NCI-H510A (cell line): ENCODE data around the gene THRSP.
A peak's percentile ranks its signal among the peaks of the same experiment; 100 is the strongest.
"Not testable (repeated sequence)": the region's sequence is repeated elsewhere in the genome, so short reads cannot be mapped to it uniquely, and the experiment has no call there.

ENCODE experiments used
- DNase-seq: peaks from one replicate; lab custom pipeline; 2025; lab: John Stamatoyannopoulos, UW

Gene THRSP

GRCh38 chr11:78039391-78039918 lies 24.2 kb upstream of the THRSP start:
- no peak for DNase-seq

- DNase-seq = peak; percentile 18
Observed at GRCh38 chr11:78039919-78040671, 23.6 kb upstream of the THRSP start.

- no peak for DNase-seq
Observed at GRCh38 chr11:78040691-78041379, 22.8 kb upstream of the THRSP start.

GRCh38 chr11:78041380-78041719 lies 22.3 kb upstream of the THRSP start:
- not testable (repeated sequence) for DNase-seq

DNA sequence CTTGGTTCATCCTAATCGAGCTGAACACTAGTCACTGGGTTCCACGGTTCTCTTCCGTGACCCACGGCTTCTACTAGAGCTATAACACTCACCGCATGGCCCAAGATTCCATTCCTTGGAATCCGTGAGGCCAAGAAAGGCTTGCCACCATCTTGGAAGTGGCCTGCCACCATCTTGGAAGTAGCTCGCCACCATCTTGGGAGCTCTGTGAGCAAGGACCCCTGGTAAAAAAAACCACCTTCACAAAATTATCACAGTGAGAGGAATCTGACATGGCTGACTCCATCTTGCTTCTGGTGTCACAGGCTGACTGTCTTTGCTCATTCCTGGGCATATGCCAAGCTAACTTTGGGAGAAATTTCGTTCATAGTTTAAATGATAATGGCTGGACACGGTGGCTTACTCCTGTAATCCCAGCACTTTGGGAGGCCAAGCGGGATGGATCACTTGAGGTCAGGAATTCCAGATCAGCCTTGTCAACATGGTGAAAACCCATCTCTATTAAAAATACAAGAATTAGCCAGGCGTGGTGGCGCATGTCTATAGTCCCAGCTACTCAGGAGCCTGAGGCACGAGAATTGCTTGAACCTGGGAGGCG lies 21.7 kb upstream of the THRSP start:
- no peak for DNase-seq

- no peak for DNase-seq
Observed at GRCh38 chr11:78044706-78045105, 19.0 kb upstream of the THRSP start.

DNA sequence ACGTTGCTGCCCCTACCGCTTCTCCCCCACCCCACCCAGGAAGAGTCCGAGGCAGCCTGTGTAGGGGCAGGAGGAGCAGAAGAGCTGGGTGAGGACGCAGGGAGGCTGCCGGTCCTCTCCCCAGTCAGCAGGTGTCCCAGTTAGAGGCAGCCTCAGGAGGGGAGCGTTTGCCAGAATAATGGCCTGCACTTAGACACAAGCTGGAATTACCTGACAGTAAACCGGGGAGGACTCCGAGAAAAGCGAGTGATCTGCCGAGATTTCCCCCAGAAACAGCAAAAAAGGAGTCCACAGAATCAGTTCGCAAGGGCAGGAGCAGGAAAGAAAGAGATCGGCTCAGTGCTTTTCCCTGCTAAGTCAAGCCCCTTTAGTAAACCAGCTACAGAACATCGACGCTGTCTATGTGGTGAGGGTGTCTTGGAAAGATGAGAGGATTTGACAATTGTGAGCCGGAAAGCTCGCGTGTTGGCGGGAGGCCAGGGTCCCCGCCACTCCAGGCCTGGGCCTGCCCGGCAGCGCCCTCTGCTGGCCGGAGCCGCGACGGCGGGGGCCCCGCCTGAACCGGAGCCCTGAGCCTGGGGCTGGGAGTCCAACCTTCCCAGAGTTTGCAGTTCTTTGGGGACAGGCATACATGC lies 17.7 kb upstream of the THRSP start:
- DNase-seq = peak; percentile 21

DNA sequence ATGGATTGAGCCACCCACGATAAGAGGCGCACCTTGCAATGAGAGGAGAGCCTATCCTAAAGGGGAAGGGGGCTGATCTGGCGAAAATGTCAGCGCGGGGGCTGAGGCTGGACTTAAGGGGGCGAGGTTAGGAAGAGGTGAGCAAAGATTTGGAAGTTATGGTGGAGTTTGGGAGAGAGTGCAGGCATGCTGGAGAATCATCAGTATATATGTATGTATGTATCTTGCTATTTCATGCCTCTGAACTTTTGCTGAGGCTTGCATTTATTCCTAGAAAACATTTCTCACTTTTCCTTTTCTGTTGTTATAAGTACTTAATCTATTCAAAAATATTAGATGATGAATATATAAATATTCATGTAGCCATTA lies 17.2 kb upstream of the THRSP start:
- no peak for DNase-seq

DNA sequence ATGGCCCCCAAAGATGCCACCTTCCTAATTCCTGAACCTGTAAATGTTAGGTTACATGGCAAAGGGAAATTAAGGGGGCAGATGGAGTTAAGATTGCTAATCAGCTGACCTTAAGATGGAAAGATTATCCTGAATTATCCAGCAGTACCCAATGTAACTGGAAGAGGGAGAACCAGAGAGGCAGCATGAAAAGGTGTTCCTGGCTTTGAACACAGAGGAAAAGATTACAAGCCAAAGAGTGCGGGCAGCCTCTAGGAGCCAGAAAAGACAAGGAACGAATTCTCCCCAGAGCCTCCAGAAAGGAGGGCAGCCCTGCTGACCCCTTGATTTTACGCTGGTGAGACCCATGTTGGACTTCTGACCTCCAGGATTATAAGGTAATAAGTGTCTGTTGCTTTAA lies 15.1 kb upstream of the THRSP start:
- DNase-seq = no peak

DNA sequence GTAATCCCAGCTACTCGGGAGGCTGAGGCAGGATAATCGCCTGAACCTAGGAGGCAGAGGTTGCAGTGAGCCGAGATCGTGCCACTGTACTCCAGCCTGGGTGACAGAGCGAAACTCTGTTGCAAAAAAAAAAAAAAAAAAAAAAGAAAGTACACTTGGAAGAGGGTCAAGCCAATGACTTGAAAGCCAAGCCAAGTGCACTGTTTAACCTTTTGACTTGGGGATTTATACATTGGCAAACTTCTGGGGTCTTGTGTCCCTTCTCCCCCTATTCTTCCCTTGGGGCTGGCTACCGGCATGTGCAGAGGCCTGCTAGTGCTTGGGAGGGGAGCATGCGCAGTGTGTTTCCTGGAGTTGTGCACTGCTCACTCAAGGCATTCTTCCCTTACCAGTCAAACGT lies 14.3 kb upstream of the THRSP start:
- no peak for DNase-seq

DNA sequence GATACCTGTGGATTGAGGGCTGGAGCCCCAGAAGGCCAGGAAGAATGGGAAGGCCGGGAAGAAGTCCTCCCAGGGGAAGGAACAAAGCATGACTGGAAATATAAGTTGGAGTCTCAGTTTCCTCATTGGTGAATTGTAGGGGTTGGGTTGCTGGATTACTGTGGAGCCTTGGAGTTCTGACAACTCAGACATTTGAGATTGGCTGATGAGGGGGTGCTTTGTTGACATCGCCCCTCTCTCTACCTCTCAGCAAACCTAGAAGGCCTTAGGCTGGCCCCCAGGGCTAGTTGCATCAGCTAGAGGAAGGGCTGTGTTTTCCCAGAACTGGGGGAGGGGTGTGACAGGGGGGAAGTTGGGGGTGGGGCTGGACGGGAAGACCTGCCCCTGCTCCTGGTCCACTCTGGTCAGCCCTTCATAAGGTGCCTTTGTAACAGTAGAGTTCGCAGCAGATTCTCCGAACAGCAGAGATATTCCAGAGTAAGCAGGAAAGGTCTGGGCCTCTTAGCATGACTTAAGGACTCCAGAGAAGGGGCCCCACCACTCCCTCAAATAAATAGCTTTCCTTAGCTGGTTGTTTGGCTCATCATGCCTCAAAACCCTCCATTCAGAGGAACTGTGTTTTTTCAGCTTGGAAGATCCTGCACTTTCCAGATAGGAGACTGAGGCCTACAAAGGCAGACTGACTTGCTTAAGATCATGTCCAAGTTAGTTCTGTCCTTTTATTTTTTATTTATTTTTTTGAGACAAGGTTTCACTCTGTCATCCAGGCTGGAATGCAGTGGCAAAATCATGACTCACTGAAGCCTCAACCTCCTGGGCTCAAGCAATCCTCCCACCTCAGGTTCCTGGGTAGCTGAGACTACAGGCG lies 12.5 kb upstream of the THRSP start:
- DNase-seq = no peak

DNA sequence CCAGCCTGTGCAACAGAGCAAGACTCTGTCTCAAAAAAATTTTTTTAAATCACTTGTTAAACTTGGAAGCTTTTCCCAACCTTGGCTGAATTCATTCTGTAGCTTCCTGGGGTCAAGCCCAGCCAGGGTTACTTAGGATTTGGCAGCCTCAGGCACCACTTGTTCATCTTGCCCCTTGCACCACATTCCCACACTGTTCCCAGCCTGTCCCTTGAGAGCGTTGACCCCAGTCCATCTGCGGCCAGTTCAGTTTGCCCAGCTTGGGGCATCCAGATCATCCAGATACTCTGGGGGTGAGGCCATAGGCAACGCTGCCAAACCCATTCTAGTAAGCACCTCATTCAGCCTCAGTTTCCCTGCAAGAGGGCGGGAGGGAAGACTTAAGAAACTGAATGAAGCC lies 8.7 kb upstream of the THRSP start:
- no peak for DNase-seq

GRCh38 chr11:78056093-78056492 lies 7.6 kb upstream of the THRSP start:
- DNase-seq = no peak

DNA sequence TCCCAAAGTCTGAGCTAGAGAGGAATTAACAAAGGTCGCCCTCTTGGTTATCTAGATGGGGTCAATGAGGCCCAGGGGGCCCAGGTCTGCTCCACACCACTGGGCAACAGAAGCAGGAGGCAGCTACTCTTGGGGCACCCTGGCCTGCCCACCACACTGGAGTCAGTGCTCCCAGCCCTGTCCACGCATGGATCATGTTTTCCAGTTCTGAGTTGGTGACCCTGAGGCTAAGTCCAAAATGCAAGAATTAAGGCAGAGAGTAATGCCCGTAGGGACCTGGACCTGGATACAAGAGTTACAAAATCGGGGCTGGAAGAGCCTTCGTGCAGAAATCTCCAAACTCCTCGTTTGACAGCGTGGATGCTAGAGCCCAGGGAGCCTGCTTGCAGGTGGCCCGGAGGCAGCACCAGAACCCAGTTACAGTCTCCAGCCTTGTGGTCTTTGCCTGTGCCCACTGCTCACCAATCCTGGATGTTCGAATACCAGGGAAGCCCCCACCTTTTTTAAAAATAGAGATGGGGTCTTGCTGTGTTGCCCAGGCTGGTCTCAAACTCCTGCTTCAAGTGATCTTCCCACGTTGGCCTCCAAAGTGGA lies 6.1 kb upstream of the THRSP start:
- DNase-seq = no peak

DNA sequence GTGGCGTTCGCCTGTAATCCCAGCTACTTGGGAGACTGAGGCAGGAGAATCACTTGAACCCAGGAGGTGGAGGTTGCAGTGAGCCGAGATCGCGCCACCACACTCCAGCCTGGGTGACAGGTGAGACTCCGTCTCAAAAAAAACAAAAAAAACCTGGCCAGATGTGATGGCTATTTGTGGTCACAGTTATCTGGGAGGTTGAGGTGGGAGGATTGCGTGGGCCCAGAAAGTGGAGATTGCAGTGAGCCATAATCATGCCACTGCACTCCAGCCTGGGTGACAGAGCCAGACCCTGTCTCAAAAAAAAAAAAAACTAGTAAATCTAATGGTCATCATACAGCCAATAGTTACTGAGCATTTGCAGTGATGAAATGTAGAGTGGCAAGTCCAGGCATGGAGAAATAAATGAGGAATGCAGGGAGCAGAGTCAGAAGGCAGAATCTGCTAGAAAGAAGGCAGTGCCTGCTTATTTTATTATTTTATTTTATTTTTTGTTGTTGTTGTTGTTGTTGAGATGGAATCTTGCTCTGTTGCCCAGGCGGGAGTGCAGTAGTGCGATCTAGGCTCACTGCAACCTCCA lies 3.8 kb upstream of the THRSP start:
- not testable (repeated sequence) for DNase-seq

- no peak for DNase-seq
Observed at GRCh38 chr11:78060533-78060932, 3.1 kb upstream of the THRSP start.

DNA sequence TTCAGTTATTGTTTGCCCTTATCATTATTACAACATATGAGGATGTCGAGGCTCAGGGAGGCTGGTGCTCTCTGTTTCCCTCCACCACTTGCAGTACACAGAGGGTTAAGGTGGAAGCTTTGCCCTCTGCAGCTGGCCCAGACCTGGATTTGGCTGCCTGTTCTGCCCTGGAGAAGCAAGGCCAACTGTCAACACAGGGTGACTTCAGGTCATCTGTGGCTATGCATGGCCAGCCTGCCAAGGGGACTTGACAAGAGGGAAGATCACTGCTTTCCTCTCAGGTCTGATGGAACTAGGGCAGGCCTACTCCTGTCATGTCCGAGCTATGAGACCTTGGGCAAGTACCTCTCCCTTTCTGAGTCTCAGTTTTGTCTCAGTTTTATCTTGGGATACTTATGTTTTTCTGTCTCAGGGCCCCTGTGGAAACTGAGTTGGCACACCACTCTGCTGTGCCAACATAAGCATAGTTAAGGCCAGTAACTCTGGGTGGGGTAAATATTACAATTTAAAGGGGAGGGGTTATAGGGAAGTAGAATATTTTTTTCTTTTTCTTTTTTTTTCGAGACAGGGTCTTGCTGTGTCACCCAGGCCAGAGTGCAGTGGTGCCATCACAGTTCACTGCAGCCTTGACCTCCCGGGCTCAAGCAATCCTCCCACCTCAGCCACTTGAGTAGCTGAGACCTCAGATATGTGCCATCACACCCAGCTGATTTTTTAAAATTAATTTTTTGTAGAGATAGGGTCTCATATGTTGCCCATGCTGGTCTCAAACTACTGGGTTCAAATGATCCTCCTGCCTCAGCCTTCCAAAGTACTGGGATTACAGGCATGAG lies 2.4 kb upstream of the THRSP start:
- no peak for DNase-seq

- DNase-seq = no peak
Observed at GRCh38 chr11:78061921-78062311, 1.7 kb upstream of the THRSP start.

DNA sequence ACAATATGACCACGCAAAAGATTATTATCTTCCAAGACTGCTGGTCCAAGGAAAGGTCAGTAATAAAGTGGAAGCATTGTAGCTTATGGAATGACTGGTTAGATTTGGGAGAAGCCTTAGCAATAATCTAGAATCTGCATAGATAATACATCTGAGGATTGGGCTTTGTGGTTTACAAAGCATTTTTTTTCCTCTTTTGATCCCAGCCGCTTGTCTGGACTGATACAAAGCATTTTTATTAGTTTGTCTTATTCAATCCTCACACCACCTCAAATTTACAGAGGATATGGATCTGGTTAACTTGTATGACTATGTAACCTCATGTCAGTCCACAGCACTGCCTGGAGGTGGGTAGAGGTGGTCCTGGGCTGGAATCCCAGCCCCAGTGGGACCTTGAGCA lies 990 bp upstream of the THRSP start:
- DNase-seq = no peak

DNA sequence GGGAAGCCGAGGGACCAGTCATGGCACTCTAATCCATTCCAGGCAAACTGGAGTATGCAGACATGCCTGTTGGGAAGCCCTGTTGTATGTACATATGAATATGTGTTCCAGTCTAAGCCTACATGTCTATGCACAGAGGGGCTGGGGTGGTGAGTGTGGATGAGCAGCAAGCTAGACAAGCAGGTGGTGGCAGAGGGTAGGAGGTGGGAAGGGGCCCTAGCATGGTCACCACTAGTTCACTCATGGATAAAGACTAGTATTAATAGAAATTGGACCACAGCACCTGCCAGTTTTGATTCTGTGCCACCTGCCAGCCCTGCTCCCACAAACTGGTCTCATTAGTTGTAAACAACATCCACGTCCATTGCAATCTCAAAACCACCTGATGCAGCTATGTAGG lies 1.5 kb downstream of the THRSP start:
- DNase-seq = no peak
